ENCODE results near the gene EIF2B2. TPM values are rescaled to one million over a fixed set of nuclear protein-coding genes. Genes with fewer than 3 reads are reported as not detected.

EIF2B2 gene
- total and polyA plus RNA-seq, 2 experiments from 2014 or later = 40.6 to 50.2 TPM

DNA sequence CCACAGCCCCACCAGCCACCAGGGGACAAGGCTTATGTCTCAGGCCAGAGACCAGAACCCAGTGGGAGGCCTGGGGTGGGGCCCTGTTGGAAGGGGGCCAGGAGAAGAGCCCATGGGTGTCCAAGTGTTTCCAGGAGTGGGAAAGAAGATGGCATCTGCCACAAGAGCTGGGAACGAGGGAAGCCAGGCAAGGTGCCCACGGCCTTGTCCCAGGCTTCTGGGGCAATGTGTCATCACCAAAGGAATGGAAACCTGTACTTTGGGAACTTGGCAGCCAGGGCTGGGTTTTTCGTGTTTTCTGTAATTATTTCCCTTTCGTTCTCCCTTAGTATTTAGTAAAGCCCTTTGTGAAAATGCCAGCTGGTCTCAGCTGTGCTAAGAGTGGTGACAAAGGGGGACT lies 42.0 kb upstream of the EIF2B2 start:
- Histone ChIP-seq H3F3A (ENCODE audit: insufficient read depth) (peaks cover 18% of the 10 kb centered on the region), H3K79me2 (ENCODE audit: insufficient read depth) (no peaks in the 10 kb centered on the region), H3K4me3 (no peak overlapping the region), H3K36me3 (ENCODE audit: low read depth) (no peaks in the 10 kb centered on the region), H3K4me1 (ENCODE audit: insufficient read depth) (peaks cover 21% of the 10 kb centered on the region), H4K20me1 (ENCODE audit: insufficient read depth) (no peaks in the 10 kb centered on the region), H3K9ac (no peak overlapping the region), H3K4me2 (ENCODE audit: unreplicated experiment) (no peak overlapping the region), H3K9me3 (ENCODE audit: low read depth) (no peaks in the 10 kb centered on the region), H3K9me2 (ENCODE audit: insufficient read depth) (no peaks in the 10 kb centered on the region), H3K27ac (no peak overlapping the region), H3K27me3 (replicated peaks; ENCODE audit: insufficient read depth) (no peaks in the 10 kb centered on the region), H2AFZ (no peak overlapping the region)
- in situ Hi-C loops (cut with MboI) = no loop called here
- no peak for DNase-seq
- no peak for TF ChIP-seq EZH2 (IDR thresholded peaks at IDR 0.05; ENCODE audit: insufficient read depth, poor library complexity, severe bottlenecking)
- no peak for TF ChIP-seq EZH2phosphoT487 (IDR thresholded peaks at IDR 0.05; ENCODE audit: insufficient read depth, low read depth)
- WGBS, 2 experiments (ENCODE audit: low coverage in 1 of 2, low lambda C conversion rate in 2 of 2, missing lambda C conversion rate in 2 of 2) = 72 to 80% methylated on average over 4 of the region's 4 CpGs

DNA sequence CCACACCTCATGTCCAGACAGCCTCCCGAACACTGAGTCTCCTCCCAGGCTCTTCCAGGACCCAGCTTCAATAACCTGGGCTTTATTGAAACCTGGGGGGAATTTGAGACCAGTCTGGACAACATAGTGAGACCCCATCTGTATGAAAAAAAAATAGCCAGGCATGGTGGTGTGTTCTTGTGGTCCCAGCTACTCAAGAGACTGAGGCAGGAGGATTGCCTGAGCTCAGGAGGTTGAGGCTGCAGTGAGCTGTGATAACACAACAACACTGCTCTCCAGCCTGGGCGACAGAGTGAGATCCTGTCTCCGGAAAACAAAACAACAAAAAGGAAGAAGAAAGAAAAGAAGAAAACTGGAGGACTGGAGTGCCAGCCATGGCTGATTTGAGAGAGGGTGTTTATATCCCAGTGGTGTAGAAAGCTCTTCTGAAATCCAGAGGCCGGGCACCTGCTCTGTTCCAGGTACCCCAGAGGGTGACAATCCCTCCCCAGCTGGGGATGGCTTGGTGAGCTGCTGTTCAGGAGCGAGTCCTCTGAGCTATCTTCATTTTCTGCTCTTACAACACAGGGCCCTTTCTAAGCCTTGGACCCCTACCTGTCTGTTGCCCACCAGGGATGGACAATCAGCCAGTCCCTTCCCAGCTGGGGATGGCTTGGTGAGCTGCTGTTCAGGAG lies 41.3 kb upstream of the EIF2B2 start:
- H3K27me3 ChIP-seq (replicated peaks; ENCODE audit: insufficient read depth) = no peaks in the 10 kb centered on the region
- DNase-seq = no peak
- H2AFZ ChIP-seq = no peak overlapping the region
- no peaks in the 10 kb centered on the region for H3K9me2 ChIP-seq (ENCODE audit: insufficient read depth)
- no peaks in the 10 kb centered on the region for H3K79me2 ChIP-seq (ENCODE audit: insufficient read depth)
- no peak overlapping the region for H3K9ac ChIP-seq
- H3K4me2 ChIP-seq (ENCODE audit: unreplicated experiment) = no peak overlapping the region
- H4K20me1 ChIP-seq (ENCODE audit: insufficient read depth) = no peaks in the 10 kb centered on the region
- in situ Hi-C loops (cut with MboI) = no loop called here
- H3K4me1 ChIP-seq (ENCODE audit: insufficient read depth) = peaks cover 24% of the 10 kb centered on the region
- peaks cover 23% of the 10 kb centered on the region for H3F3A ChIP-seq (ENCODE audit: insufficient read depth)
- H3K9me3 ChIP-seq (ENCODE audit: low read depth) = no peaks in the 10 kb centered on the region
- no peak overlapping the region for H3K27ac ChIP-seq
- H3K36me3 ChIP-seq (ENCODE audit: low read depth) = no peaks in the 10 kb centered on the region
- WGBS, 2 experiments (ENCODE audit: low coverage in 1 of 2, low lambda C conversion rate in 2 of 2, missing lambda C conversion rate in 2 of 2) = 84 to 91% methylated on average over 5 of the region's 5 CpGs
- H3K4me3 ChIP-seq = no peak overlapping the region
- no peak for TF ChIP-seq EZH2 (IDR thresholded peaks at IDR 0.05; ENCODE audit: insufficient read depth, poor library complexity, severe bottlenecking)
- TF ChIP-seq EZH2phosphoT487 (IDR thresholded peaks at IDR 0.05; ENCODE audit: insufficient read depth, low read depth) = no peak

DNA sequence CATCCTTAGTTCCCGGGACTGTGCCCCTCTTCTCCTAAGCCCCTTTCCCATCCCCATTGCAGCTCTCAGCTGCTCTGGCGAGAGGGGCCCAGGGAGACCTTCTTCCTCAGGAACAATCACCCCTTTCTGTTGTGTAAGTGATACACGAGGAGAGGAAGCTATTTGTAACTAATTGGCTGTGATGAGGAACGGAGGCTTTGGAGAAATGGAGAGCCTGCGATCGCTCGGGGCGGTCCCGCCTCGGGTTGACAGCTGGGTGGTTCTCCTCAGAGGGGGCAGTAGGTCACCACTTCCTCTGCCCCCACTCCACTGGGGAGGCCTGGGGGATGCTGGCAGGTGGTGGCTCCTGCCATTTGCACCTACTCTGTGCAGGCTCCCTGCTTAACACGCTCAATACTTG lies 40.7 kb upstream of the EIF2B2 start:
- Histone ChIP-seq H3K9ac (no peak overlapping the region), H3K4me3 (no peak overlapping the region), H3K9me2 (ENCODE audit: insufficient read depth) (no peaks in the 10 kb centered on the region), H4K20me1 (ENCODE audit: insufficient read depth) (no peaks in the 10 kb centered on the region), H3K4me2 (ENCODE audit: unreplicated experiment) (no peak overlapping the region), H3K9me3 (ENCODE audit: low read depth) (no peaks in the 10 kb centered on the region), H3K79me2 (ENCODE audit: insufficient read depth) (no peaks in the 10 kb centered on the region), H2AFZ (no peak overlapping the region), H3K4me1 (ENCODE audit: insufficient read depth) (peaks cover 24% of the 10 kb centered on the region), H3K36me3 (ENCODE audit: low read depth) (no peaks in the 10 kb centered on the region), H3K27me3 (replicated peaks; ENCODE audit: insufficient read depth) (no peaks in the 10 kb centered on the region), H3F3A (ENCODE audit: insufficient read depth) (peaks cover 23% of the 10 kb centered on the region), H3K27ac (no peak overlapping the region)
- in situ Hi-C loops (cut with MboI) = no loop called here
- no peak for DNase-seq
- WGBS, 2 experiments (ENCODE audit: low coverage in 1 of 2, low lambda C conversion rate in 2 of 2, missing lambda C conversion rate in 2 of 2) = 96 to 97% methylated on average over 11 of the region's 11 CpGs
- TF ChIP-seq EZH2 (IDR thresholded peaks at IDR 0.05; ENCODE audit: insufficient read depth, poor library complexity, severe bottlenecking) (no peak), EZH2phosphoT487 (IDR thresholded peaks at IDR 0.05; ENCODE audit: insufficient read depth, low read depth) (no peak)

DNA sequence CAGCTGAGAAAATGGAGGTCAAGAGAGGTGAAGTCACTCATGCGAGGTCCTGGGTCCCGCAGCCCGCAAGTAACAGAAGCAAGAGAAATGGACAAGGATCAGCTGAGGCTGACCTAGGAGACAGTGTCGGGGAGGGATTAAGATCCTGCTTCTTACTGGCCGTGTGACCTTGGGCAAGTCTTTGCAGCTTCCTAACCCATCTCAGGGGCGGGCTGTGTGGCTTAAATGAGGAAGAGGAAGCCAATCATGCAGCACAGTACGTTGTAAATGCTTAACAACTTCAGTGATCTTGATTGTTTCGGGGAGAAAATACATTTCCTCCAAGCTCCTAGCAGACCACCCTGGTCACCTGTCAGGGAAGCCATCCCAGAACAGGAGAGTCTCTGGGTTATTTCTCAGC lies 40.2 kb upstream of the EIF2B2 start:
- Histone ChIP-seq H3K27ac (no peak overlapping the region), H3K27me3 (replicated peaks; ENCODE audit: insufficient read depth) (no peaks in the 10 kb centered on the region), H3K9me2 (ENCODE audit: insufficient read depth) (no peaks in the 10 kb centered on the region), H3K79me2 (ENCODE audit: insufficient read depth) (no peaks in the 10 kb centered on the region), H3K4me1 (ENCODE audit: insufficient read depth) (peaks cover 24% of the 10 kb centered on the region), H3K4me2 (ENCODE audit: unreplicated experiment) (no peak overlapping the region), H3F3A (ENCODE audit: insufficient read depth) (peaks cover 23% of the 10 kb centered on the region), H3K4me3 (no peak overlapping the region), H3K9me3 (ENCODE audit: low read depth) (no peaks in the 10 kb centered on the region), H2AFZ (no peak overlapping the region), H4K20me1 (ENCODE audit: insufficient read depth) (no peaks in the 10 kb centered on the region), H3K9ac (no peak overlapping the region), H3K36me3 (ENCODE audit: low read depth) (no peaks in the 10 kb centered on the region)
- TF ChIP-seq EZH2 (IDR thresholded peaks at IDR 0.05; ENCODE audit: insufficient read depth, poor library complexity, severe bottlenecking) (no peak), EZH2phosphoT487 (IDR thresholded peaks at IDR 0.05; ENCODE audit: insufficient read depth, low read depth) (no peak)
- in situ Hi-C loops (cut with MboI) = no loop called here
- WGBS, 2 experiments (ENCODE audit: low coverage in 1 of 2, low lambda C conversion rate in 2 of 2, missing lambda C conversion rate in 2 of 2) = 90% methylated on average over 8 of the region's 8 CpGs
- no peak for DNase-seq
